ENCODE measurements around the gene TSPAN9.

DNA sequence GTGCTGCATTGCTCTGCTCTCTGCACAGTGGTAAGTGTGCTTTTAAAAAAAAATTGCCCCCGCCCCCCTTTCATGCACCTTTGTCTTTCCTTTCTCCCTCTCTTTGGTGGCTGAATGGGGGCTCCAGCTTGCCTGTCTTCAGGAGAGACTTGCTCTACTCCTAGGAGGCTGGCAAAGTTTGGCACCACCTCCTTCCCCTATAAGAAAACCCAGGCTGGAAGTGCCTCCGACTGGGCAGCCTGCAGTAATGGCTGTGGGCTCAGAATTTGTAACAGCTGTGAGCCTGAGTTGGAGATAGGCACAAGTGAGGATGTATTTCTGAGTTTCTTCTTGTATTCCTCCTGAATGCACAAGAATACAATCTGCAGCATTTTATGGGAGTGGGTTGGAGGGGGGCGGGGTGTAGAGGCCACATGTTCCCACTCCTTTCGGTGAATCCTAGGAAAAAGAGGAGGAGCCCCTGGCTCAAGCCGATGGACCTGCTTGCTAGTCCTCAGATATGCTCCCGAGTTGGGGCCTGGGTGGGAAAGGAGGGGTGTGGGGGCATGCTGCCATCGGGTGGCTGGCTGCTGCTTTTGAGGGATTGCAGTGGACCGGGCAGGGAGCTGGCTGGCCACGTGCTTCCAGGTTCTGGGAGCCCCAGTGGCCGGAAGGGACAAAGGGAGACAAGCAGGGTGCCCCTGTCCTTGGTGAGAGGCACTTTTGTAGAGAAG, 124.3 kb downstream of the TSPAN9 start:
- no peak for TF ChIP-seq CTCF (IDR thresholded peaks at IDR 0.05)
- TF ChIP-seq POLR2A (IDR thresholded peaks at IDR 0.05), result no peak

All from lower leg skin (tissue), 3 donors.